ENCODE results near the gene GRIN2A. TPM values are rescaled to one million over a fixed set of nuclear protein-coding genes. Genes with fewer than 3 reads are reported as not detected.

The GRIN2A gene
- total RNA-seq, 4 donors from 2014 or later, result 0.19 to 0.56 (median 0.35) TPM

- no peaks in the 10 kb centered on the region for H3K9me3 ChIP-seq
- TF ChIP-seq POLR2A (IDR thresholded peaks at IDR 0.05) (no peak), CTCF (IDR thresholded peaks at IDR 0.05) (peak in 3 of 6 experiments; percentile 12 to 22 (median 15))
- no peak overlapping the region for H3K27ac ChIP-seq
- H3K4me1 ChIP-seq, result no peaks in the 10 kb centered on the region
- no peak overlapping the region for H3K4me3 ChIP-seq
- DNase-seq, result no peak
- WGBS, 2 donors, result 55 to 66% methylated on average over 7 of the region's 7 CpGs
- H3K27me3 ChIP-seq, result no peaks in the 10 kb centered on the region
- no peaks in the 10 kb centered on the region for H3K36me3 ChIP-seq
- intact Hi-C loops (cut with DNase I), result no loop called here
Measured at GRCh38 chr16:10031473-10031872, 150.8 kb downstream of the GRIN2A start.

- no peaks in the 10 kb centered on the region for H3K9me3 ChIP-seq
- H3K27ac ChIP-seq, result no peak overlapping the region
- no peaks in the 10 kb centered on the region for H3K4me1 ChIP-seq
- H3K36me3 ChIP-seq, result no peaks in the 10 kb centered on the region
- TF ChIP-seq POLR2A (IDR thresholded peaks at IDR 0.05) (no peak), CTCF (IDR thresholded peaks at IDR 0.05) (no peak)
- no peak overlapping the region for H3K4me3 ChIP-seq
- DNase-seq, result no peak
- H3K27me3 ChIP-seq, result no peaks in the 10 kb centered on the region
- intact Hi-C loops (cut with DNase I), result no loop called here
Measured at GRCh38 chr16:10028644-10029043, 153.6 kb downstream of the GRIN2A start.

- TF ChIP-seq POLR2A (IDR thresholded peaks at IDR 0.05), result no peak
- no peak for TF ChIP-seq CTCF (IDR thresholded peaks at IDR 0.05)
- intact Hi-C loops (cut with DNase I), result no loop called here
- WGBS, 2 donors, result 62 to 70% methylated on average over 7 to 8 of the region's 8 CpGs
Measured at GRCh38 chr16:10027553-10027952, 154.7 kb downstream of the GRIN2A start.

GRCh38 chr16:10026593-10026992 is 155.6 kb downstream of the GRIN2A start:
- Histone ChIP-seq H3K27ac (no peak overlapping the region), H3K27me3 (no peaks in the 10 kb centered on the region), H3K9me3 (no peaks in the 10 kb centered on the region), H3K4me3 (no peak overlapping the region), H3K4me1 (no peaks in the 10 kb centered on the region), H3K36me3 (no peaks in the 10 kb centered on the region)
- DNase-seq, result no peak
- 53 to 59% methylated on average over 4 to 5 of the region's 5 CpGs for WGBS, 2 donors
- intact Hi-C loops (cut with DNase I), result no loop called here
- TF ChIP-seq CTCF (IDR thresholded peaks at IDR 0.05), result no peak
- no peak for TF ChIP-seq POLR2A (IDR thresholded peaks at IDR 0.05)

More at GRCh38 chr16:10027553-10027952, 154.7 kb downstream of the GRIN2A start:
- no peaks in the 10 kb centered on the region for H3K27me3 ChIP-seq
- H3K36me3 ChIP-seq, result no peaks in the 10 kb centered on the region
- no peak for DNase-seq
- no peak overlapping the region for H3K4me3 ChIP-seq
- no peaks in the 10 kb centered on the region for H3K4me1 ChIP-seq
- H3K27ac ChIP-seq, result no peak overlapping the region
- no peaks in the 10 kb centered on the region for H3K9me3 ChIP-seq

- TF ChIP-seq POLR2A (IDR thresholded peaks at IDR 0.05) (no peak), CTCF (IDR thresholded peaks at IDR 0.05) (no peak)
- no peak for DNase-seq
- H3K27me3 ChIP-seq, result peaks cover 0 to 7% (median 0%) of the 10 kb centered on the region in 4 donors
- no peak overlapping the region for H3K4me3 ChIP-seq
- no peaks in the 10 kb centered on the region for H3K4me1 ChIP-seq
- H3K36me3 ChIP-seq, result no peaks in the 10 kb centered on the region
- intact Hi-C loops (cut with DNase I), result no loop called here
- WGBS, 2 donors, result 88 to 92% methylated on average over 5 of the region's 5 CpGs
- no peaks in the 10 kb centered on the region for H3K9me3 ChIP-seq
- H3K27ac ChIP-seq, result no peak overlapping the region
Measured at GRCh38 chr16:10022098-10022497, 160.1 kb downstream of the GRIN2A start.
